ENCODE results near the gene HMGXB4.

The HMGXB4 gene

DNA sequence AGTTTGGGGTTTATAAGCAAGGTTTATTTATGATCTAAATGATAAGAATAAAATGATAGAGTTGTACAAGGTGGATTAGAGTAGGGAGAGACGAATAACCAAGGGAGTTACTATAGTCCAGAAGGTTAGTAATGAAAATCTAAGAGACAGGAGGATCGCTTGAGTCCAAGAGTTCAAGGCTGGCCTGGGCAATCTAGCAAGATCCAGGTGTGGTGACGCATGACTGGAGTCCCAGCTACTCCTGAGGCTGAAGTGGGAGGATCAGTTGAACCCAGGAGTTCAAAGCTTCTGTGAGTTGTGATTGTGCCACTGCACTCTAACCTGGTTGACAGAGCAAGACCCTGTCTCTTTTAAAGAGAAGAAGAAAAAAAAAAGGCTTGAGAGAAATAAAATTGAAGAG lies 12.3 kb downstream of the HMGXB4 start:
- H3K4me3 Mint-ChIP-seq = no peak overlapping the region
- H3K27me3 Mint-ChIP-seq (ENCODE audit: low read depth) = no peaks in the 10 kb centered on the region
- no peaks in the 10 kb centered on the region for H3K4me1 Mint-ChIP-seq
- TF ChIP-seq, protein P1, sequence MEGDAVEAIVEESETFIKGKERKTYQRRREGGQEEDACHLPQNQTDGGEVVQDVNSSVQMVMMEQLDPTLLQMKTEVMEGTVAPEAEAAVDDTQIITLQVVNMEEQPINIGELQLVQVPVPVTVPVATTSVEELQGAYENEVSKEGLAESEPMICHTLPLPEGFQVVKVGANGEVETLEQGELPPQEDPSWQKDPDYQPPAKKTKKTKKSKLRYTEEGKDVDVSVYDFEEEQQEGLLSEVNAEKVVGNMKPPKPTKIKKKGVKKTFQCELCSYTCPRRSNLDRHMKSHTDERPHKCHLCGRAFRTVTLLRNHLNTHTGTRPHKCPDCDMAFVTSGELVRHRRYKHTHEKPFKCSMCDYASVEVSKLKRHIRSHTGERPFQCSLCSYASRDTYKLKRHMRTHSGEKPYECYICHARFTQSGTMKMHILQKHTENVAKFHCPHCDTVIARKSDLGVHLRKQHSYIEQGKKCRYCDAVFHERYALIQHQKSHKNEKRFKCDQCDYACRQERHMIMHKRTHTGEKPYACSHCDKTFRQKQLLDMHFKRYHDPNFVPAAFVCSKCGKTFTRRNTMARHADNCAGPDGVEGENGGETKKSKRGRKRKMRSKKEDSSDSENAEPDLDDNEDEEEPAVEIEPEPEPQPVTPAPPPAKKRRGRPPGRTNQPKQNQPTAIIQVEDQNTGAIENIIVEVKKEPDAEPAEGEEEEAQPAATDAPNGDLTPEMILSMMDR (IDR thresholded peaks at IDR 0.05; ENCODE audit: unreplicated experiment in 3 of 3) = no peak
- peaks cover 79% of the 10 kb centered on the region for H3K36me3 Mint-ChIP-seq (ENCODE audit: low read depth)
- no peaks in the 10 kb centered on the region for H3K9me3 Mint-ChIP-seq
- H3K27ac Mint-ChIP-seq = no peak overlapping the region

DNA sequence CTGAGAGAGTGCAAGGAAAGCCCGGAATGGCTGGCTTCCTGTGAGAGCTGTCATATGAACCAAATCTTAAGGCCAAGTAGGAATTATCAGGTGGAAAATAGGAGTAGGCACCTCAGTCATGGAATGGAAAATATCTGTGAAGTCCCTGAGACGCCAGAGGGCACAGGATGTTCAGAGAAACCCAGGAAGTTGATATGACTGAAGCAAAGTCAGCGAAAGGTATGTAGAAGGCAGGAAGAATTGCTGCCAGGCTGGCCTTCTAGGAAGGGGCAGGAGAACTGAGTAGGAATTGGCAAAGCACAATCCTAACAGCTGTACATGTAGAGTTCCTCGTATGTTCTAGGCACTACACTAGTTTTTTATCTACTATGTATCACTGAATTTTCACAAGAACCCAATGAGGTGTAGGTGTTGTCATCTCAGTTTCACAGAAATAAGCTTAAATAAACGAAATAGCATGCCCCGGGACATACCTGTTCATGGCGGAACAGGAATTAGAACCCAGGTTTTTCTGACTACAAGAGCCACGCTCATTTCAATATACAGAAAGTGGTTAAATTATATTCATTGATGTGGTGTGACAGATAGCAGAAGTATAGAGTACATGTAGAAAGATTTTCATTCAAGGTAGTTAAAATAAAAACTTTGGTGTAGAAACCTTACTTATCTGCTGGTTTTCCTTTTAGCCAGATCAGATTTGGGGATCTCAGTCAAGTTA lies 17.0 kb downstream of the HMGXB4 start:
- no peaks in the 10 kb centered on the region for H3K4me1 Mint-ChIP-seq
- H3K27ac Mint-ChIP-seq = no peak overlapping the region
- no peaks in the 10 kb centered on the region for H3K27me3 Mint-ChIP-seq (ENCODE audit: low read depth)
- no peaks in the 10 kb centered on the region for H3K9me3 Mint-ChIP-seq
- TF ChIP-seq, protein P1 (IDR thresholded peaks at IDR 0.05; ENCODE audit: unreplicated experiment in 3 of 3) = no peak
- H3K4me3 Mint-ChIP-seq = no peak overlapping the region
- H3K36me3 Mint-ChIP-seq (ENCODE audit: low read depth) = peaks cover 65% of the 10 kb centered on the region

DNA sequence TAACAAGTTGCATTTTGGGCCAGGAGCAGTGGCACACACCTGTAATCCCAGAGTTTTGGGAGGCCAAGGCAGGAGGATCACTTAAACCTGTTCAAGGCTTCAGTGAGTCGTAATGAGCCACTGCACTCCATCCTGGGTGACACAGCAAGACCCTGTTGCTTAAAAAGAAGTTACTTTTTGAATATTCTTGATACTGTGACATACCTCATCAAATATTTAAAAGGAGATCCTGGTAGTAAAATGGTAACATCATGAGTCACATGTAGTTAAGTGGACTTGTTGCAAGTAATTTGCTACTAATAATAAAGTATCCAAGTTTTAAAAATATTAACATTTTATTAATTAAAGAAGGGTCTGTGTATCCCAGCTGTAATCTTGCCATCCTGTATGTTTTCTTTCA lies 18.3 kb downstream of the HMGXB4 start:
- Mint-ChIP-seq H3K9me3 (no peaks in the 10 kb centered on the region), H3K4me1 (no peaks in the 10 kb centered on the region), H3K36me3 (ENCODE audit: low read depth) (peaks cover 63% of the 10 kb centered on the region), H3K27me3 (ENCODE audit: low read depth) (no peaks in the 10 kb centered on the region), H3K4me3 (no peak overlapping the region), H3K27ac (no peak overlapping the region)
- TF ChIP-seq, protein P1 (IDR thresholded peaks at IDR 0.05; ENCODE audit: unreplicated experiment in 3 of 3) = no peak

DNA sequence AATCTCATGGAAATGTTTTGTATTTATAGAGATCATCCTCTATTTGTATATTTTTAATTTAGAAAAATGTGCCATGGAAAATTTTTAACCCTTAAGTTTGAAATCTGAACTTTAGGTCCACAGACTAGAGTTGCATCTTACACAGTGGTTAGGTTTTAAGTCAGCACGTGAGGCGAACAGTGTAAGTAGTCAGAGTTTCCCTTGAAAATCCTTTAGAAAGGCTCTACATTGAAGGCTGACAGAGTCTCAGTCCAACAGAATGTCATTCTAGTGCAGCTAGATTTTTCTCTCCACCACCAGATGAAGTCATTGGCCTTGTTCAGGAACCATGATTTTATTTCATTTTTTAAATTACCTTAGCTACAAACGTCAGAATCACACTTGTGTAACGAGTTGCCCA lies 18.7 kb downstream of the HMGXB4 start:
- no peak overlapping the region for H3K27ac Mint-ChIP-seq
- TF ChIP-seq, protein P1 (IDR thresholded peaks at IDR 0.05; ENCODE audit: unreplicated experiment in 3 of 3) = no peak
- no peaks in the 10 kb centered on the region for H3K9me3 Mint-ChIP-seq
- peaks cover 66% of the 10 kb centered on the region for H3K36me3 Mint-ChIP-seq (ENCODE audit: low read depth)
- no peak overlapping the region for H3K4me3 Mint-ChIP-seq
- H3K27me3 Mint-ChIP-seq (ENCODE audit: low read depth) = no peaks in the 10 kb centered on the region
- H3K4me1 Mint-ChIP-seq = no peaks in the 10 kb centered on the region

DNA sequence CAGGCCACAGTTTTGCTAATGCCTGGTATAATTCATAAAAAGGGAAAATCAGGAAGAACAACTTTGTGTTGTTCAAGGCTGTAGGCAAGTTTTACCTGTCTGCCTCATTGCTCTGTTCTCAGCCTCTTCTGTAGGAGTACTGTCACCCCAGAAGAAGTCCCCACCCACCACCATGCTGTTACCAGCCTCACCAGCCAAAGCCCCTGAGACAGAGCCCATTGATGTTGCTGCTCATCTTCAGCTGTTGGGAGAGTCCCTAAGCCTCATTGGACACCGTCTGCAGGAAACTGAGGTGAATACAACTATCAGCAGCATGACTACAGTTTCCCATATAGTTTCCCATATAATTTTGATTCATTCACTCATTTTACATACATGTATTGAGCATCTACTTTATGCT lies 30.8 kb downstream of the HMGXB4 start:
- Mint-ChIP-seq H3K4me1 (no peaks in the 10 kb centered on the region), H3K9me3 (no peaks in the 10 kb centered on the region)

More for the DNA sequence above, 30.8 kb downstream of the HMGXB4 start:
- Mint-ChIP-seq H3K27ac (no peak overlapping the region), H3K27me3 (ENCODE audit: low read depth) (no peaks in the 10 kb centered on the region), H3K4me3 (no peak overlapping the region), H3K36me3 (ENCODE audit: low read depth) (peaks cover 59% of the 10 kb centered on the region)
- TF ChIP-seq, protein P1 (IDR thresholded peaks at IDR 0.05; ENCODE audit: unreplicated experiment in 3 of 3) = no peak

Data from nephron (organoid).